Left colon (tissue), 2 donors: ENCODE data around the gene MYL7. TPM values are rescaled to one million over a fixed set of nuclear protein-coding genes. Genes with fewer than 3 reads are reported as not detected.
"Not testable (repeated sequence)": the region's sequence is repeated elsewhere in the genome, so short reads cannot be mapped to it uniquely, and the experiment has no call there.

Source experiments
- ATAC-seq: fragments of 200-7000 bp; cut with Tn5 transposase; one replicate; pipeline ENCODE4 v1.9.1; 2020; ENCODE audit warnings: mild to moderate bottlenecking, moderate library complexity
- DNase-seq, 2 donors: peaks; one replicate each; pipeline ENCODE4 v3.0.0-alpha.2; 2020
- intact Hi-C, 2 donors: fragments of 100-400 bp; cut with DNase I in 1 of 2; cut with micrococcal nuclease in 1 of 2; formaldehyde crosslinking; loops; one replicate each; pipeline versions ENCODE4 v1.11.2 to v1.14.0; 2022; cut with DNase I, micrococcal nuclease
- total RNA-seq, 2 donors: library from RNA; stranded (reverse); fragmentation: NEBNext Ultra II Directional; extraction: Animal tissue kit (Norgen Biotek cat#: 25700); gene quantifications; one replicate each; pipeline ENCODE4 v1.2.1, GENCODE V29; 2021
- donor health status: DM: no; HTN: no; CAD: no.
- donor health status: DM: yes; HTN: yes; CAD: no.

The MYL7 gene
- total RNA-seq, 2 donors from 2014 or later, result not detected

- ATAC-seq (no peak), DNase-seq (no peak)
- intact Hi-C loops, result no loop called here
Measured at GRCh38 chr7:44142028-44142427, 896 bp upstream of the MYL7 start.

- intact Hi-C loops, result no loop called here
- ATAC-seq (no peak), DNase-seq (no peak)
Measured at GRCh38 chr7:44140341-44140740, 791 bp downstream of the MYL7 start.

- ATAC-seq (no peak), DNase-seq (no peak)
- intact Hi-C loops, result no loop called here
Measured at GRCh38 chr7:44139311-44140010, 1.7 kb downstream of the MYL7 start.

- no peak for DNase-seq
- no peak for ATAC-seq
- intact Hi-C loops, result no loop called here
Measured at GRCh38 chr7:44138698-44139097, 2.4 kb downstream of the MYL7 start.

DNA sequence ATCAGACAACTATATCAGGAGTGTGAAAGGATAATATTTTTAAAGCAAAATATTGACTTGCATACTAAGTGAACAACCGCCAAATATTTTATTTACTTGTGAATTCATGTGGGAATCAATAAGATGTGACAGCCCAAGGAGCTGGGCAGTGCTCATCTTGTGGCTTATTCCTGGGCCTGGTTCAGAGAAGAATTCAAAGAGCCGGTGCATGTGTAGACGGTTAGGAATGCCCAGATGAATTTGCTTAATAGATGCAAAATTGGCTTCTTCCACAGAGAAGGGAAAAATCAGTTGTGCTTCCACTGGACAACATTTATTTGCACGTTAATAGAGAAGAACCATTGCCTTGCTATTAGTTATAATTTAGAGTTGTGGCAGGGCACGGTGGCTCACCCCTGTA is 4.4 kb downstream of the MYL7 start:
- DNase-seq (no peak), ATAC-seq (no peak)
- intact Hi-C loops, result no loop called here

- DNase-seq (no peak), ATAC-seq (no peak)
- intact Hi-C loops, result no loop called here
Measured at GRCh38 chr7:44134943-44135628, 6.0 kb downstream of the MYL7 start.

DNA sequence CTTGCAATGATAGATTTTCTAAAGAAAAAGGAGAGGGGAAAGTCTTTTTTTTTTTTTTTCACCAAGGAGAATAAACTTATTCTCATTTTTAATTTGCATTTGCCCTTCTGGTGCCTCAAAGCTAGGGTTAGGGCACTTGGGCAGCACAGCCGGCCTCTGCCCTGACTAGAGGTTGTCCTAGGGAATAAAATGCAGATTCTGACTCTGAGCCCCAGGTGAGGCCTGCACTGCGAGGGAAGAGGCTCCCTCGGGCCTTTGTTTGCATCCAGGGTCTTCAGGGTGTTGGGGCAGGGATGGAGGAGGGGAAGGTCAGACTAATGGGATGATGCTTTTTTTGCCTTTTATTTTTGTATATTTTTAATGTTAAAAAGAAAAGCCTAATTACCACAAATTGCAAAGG is 7.8 kb downstream of the MYL7 start:
- DNase-seq, result no peak
- no peak for ATAC-seq
- intact Hi-C loops, result no loop called here

- DNase-seq, result no peak
- intact Hi-C loops, result no loop called here
- ATAC-seq, result no peak
Measured at GRCh38 chr7:44132039-44132438, 9.1 kb downstream of the MYL7 start.

GRCh38 chr7:44131173-44132029 is 9.7 kb downstream of the MYL7 start:
- DNase-seq (no peak), ATAC-seq (peak; percentile 86)
- intact Hi-C loops, result no loop called here

- no peak for ATAC-seq
- intact Hi-C loops, result no loop called here
- DNase-seq, result no peak
Measured at GRCh38 chr7:44128721-44129582, 12.2 kb downstream of the MYL7 start.

- DNase-seq, result no peak
Measured at GRCh38 chr7:44127161-44127560, 14.0 kb downstream of the MYL7 start.

DNA sequence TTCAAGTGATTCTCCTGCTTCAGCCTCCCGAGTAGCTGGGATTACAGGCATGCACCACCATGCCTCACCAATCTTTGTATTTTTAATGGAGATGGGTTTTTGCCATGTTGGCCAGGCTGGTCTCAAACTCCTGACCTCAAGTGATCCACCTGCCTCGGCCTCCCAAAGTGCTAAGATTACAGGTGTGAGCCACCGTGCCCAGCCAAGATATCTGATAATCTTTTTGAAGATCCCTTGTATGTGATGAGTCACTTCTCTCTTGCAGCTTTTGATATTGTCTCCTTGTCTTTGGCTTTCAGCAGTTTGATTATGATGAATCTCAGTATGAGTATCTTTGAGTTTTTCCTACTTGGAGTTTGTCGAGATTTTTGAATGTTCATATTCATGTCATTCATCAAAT is 14.6 kb downstream of the MYL7 start:
- DNase-seq, intact Hi-C loops, ATAC-seq: not testable (repeated sequence)

More at GRCh38 chr7:44127161-44127560, 14.0 kb downstream of the MYL7 start:
- ATAC-seq, result no peak
- intact Hi-C loops, result no loop called here

DNA sequence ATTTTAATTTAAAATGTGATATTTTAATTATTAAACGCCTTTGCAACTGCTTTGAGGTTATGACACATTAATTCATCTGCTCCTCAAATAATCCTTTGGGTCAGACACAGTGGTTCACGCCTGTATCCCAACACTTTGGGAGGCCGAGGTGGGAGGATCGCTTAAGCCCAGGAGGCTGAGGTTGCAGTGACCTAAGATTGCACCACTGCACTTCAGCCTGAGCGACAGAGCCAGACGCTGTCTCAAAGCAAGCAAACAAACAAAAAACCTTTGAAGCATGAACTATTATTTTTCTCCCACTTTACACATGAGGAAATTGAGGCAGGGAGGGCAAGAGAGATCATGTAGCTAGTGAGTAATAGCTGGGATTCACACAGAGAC is 16.3 kb downstream of the MYL7 start:
- no peak for DNase-seq
- intact Hi-C loops, result no loop called here
- ATAC-seq, result no peak

- intact Hi-C loops, result no loop called here
- ATAC-seq, result peak; percentile 99
- DNase-seq, result peak; percentile 98 to 99
Measured at GRCh38 chr7:44123190-44124003, 17.7 kb downstream of the MYL7 start, which contains the start of gene POLD2. Gene POLD2, minus strand, starts transcription at chr7:44123548. Its CDS starts 1,495 bp downstream, at chr7:44122053.

DNA sequence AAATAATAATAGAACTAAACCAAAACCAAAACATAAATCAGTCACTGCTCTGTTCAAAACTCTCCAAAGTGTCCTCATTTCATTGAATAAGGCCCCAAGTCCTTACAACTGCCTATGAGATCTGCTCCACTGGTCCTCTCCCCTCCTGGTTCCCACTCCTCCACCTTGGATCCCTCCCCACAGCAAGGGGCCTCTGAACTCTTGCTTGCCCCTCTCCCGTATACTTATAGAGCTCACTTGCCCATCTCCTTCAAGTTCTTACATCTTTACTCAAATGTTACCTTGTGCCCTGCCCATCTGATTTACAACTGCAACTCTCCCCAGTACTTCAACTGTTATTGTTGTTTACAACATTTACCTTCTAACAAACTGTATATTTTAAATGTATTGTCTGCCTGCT is 18.6 kb downstream of the MYL7 start:
- intact Hi-C loops, result no loop called here
- ATAC-seq, result no peak

GRCh38 chr7:44121761-44122420 is 19.2 kb downstream of the MYL7 start:
- no peak for DNase-seq
- intact Hi-C loops, result no loop called here

More for the DNA sequence above, 18.6 kb downstream of the MYL7 start:
- no peak for DNase-seq

GRCh38 chr7:44120395-44120794 is 20.7 kb downstream of the MYL7 start:
- DNase-seq (no peak), ATAC-seq (no peak)
- intact Hi-C loops, result no loop called here

More at GRCh38 chr7:44121761-44122420, 19.2 kb downstream of the MYL7 start:
- ATAC-seq, result no peak
